Spleen (tissue), 11 donors: ENCODE measurements around the gene PRDM5. TPM values are rescaled to one million over a fixed set of nuclear protein-coding genes. Genes with fewer than 3 reads are reported as not detected.

Experiments
- DNase-seq: peaks from one replicate; pipeline ENCODE4 v3.0.0-alpha.2; 2020
- H3K27ac ChIP-seq, 8 donors: fragments of 200-600 bp; sonication (generic) in 7 of 8; 1 replicate in 4 of 8; 2 replicates in 4 of 8; pipeline versions ENCODE4 v1.5.0 to v1.8.0; 2016 to 2021; ENCODE audit warnings: inconsistent platforms in 4 of 8, mild to moderate bottlenecking in 4 of 8, moderate library complexity in 1 of 8
- H3K27me3 ChIP-seq, 7 donors: fragments of 200-600 bp; sonication (generic) in 6 of 7; replicated peaks in 1 of 7; 1 replicate in 4 of 7; 2 replicates in 3 of 7; pipeline versions ENCODE4 v1.5.0 to v1.8.0; 2016 to 2021; ENCODE audit warnings: inconsistent platforms in 3 of 7, mild to moderate bottlenecking in 1 of 7
- H3K36me3 ChIP-seq, 6 donors: fragments of 200-600 bp; sonication (generic) in 5 of 6; 1 replicate in 4 of 6; 2 replicates in 2 of 6; pipeline versions ENCODE4 v1.5.0 to v1.8.0; 2016 to 2021; ENCODE audit warnings: inconsistent platforms in 2 of 6
- H3K4me1 ChIP-seq, 6 donors: fragments of 200-600 bp; sonication (generic) in 5 of 6; 1 replicate in 3 of 6; 2 replicates in 3 of 6; pipeline versions ENCODE4 v1.5.0 to v1.8.0; 2016 to 2021; ENCODE audit warnings: inconsistent platforms in 3 of 6
- H3K4me3 ChIP-seq, 8 donors: fragments of 200-600 bp; sonication (generic) in 7 of 8; 1 replicate in 4 of 8; 2 replicates in 4 of 8; pipeline versions ENCODE4 v1.5.0 to v1.8.0; 2016 to 2021; ENCODE audit warnings: inconsistent platforms in 4 of 8, mild to moderate bottlenecking in 4 of 8, moderate library complexity in 2 of 8
- H3K9me3 ChIP-seq, 8 donors: fragments of 200-600 bp; sonication (generic) in 7 of 8; 1 replicate in 4 of 8; 2 replicates in 4 of 8; pipeline versions ENCODE4 v1.5.0 to v1.8.0; 2016 to 2021; ENCODE audit warnings: inconsistent platforms in 4 of 8
- CTCF ChIP-seq, 11 experiments: fragments of 200-600 bp in 7 of 11; fragments of 450-650 bp in 4 of 11; sonication (generic) in 4 of 11; IDR thresholded peaks in 8 of 11; conservative IDR thresholded peaks in 3 of 11; 1 replicate in 7 of 11; 2 replicates in 4 of 11; pipeline versions ENCODE4 v1.4.0 to v1.8.0; 2016 to 2021; ENCODE audit warnings: antibody characterized with exemption in 11 of 11, inconsistent platforms in 4 of 11, mild to moderate bottlenecking in 1 of 11
- POLR2A ChIP-seq, 3 donors: fragments of 450-650 bp; IDR thresholded peaks; one replicate each; pipeline ENCODE4 v1.5.1; 2017; ENCODE audit warnings: antibody characterized with exemption in 3 of 3, mild to moderate bottlenecking in 1 of 3
- POLR2AphosphoS5 ChIP-seq, 3 donors: sonication (generic); formaldehyde crosslinking; IDR thresholded peaks; one replicate each; pipeline ENCODE4 v1.5.1; 2017; ENCODE audit warnings: antibody characterized with exemption in 3 of 3
- WGBS, 5 donors: extraction: QIAGEN DNeasy Blood & Tissue Kit in 3 of 5; methylation state at CpG; one replicate each; pipeline versions ENCODE4 v1.1.5 to v1.1.7; 2013 to 2018; 5-methylcytosine and 5-hydroxymethylcytosine counted together
- intact Hi-C: fragments of 100-400 bp; cut with DNase I; formaldehyde crosslinking; loops from one replicate; pipeline ENCODE4 v1.15.0; 2023; ENCODE audit warnings: low total_unique reads
- polyA plus RNA-seq, 3 donors: library from polyadenylated mRNA; stranded (reverse); fragments of 200-250 nt; gene quantifications; one replicate each; pipeline ENCODE4 v1.2.1, GENCODE V29; 2013
- total RNA-seq, 7 donors: library from RNA; depleted of rRNA in 3 of 7; stranded (reverse); fragments of >200 nt in 3 of 7; fragmentation: NEBNext Ultra II Directional in 4 of 7; extraction: Animal tissue kit (Norgen Biotek cat#: 25700) in 4 of 7; gene quantifications; one replicate each; pipeline versions ENCODE4 v1.1.0 to v1.2.1, GENCODE V29; 2016 to 2021
- donor health status: healthy with polysubstance abuse.
- donor health status: DM: no; HTN: no; CAD: no; lungs with moderate emphysema.
- donor health status: DM: no; HTN: no; CAD: no.
- donor health status: Bipolar disorder and iron deficiency.
- donor health status: healthy.
- donor health status: DM: no; HTN: no; CAD: no.
- donor health status: DM: yes; HTN: yes; CAD: no.

The PRDM5 gene
- total and polyA plus RNA-seq, 10 donors = 0.50 to 14.5 (median 7.6) TPM

- Histone ChIP-seq H3K27ac (no peak overlapping the region), H3K27me3 (peaks cover 0 to 23% (median under 1%) of the 10 kb centered on the region in 7 donors), H3K9me3 (no peaks in the 10 kb centered on the region), H3K4me1 (peaks cover 0 to 7% (median 3%) of the 10 kb centered on the region in 6 donors), H3K4me3 (no peak overlapping the region), H3K36me3 (no peaks in the 10 kb centered on the region)
- TF ChIP-seq POLR2AphosphoS5 (IDR thresholded peaks at IDR 0.05) (no peak), CTCF (IDR thresholded peaks at IDR 0.05 in 8 of 11, conservative IDR thresholded peaks at IDR 0.05 in 3 of 11) (no peak), POLR2A (IDR thresholded peaks at IDR 0.05) (no peak)
- intact Hi-C loops = no loop called here
- no peak for DNase-seq
Measured at GRCh38 chr4:120927801-120928409, 5.4 kb upstream of the PRDM5 start.

- Histone ChIP-seq H3K9me3 (no peaks in the 10 kb centered on the region), H3K4me3 (no peak overlapping the region), H3K36me3 (no peaks in the 10 kb centered on the region), H3K27ac (no peak overlapping the region), H3K27me3 (peaks cover 0 to 38% (median 10%) of the 10 kb centered on the region in 7 donors), H3K4me1 (peaks cover 0 to 22% (median 13%) of the 10 kb centered on the region in 6 donors)
- WGBS, 5 donors = 77 to 87% (median 84%) methylated on average over 3 of the region's 3 CpGs
- DNase-seq = no peak
- intact Hi-C loops = no loop called here
- TF ChIP-seq CTCF (IDR thresholded peaks at IDR 0.05 in 8 of 11, conservative IDR thresholded peaks at IDR 0.05 in 3 of 11) = no peak
- no peak for TF ChIP-seq POLR2A (IDR thresholded peaks at IDR 0.05)
- TF ChIP-seq POLR2AphosphoS5 (IDR thresholded peaks at IDR 0.05) = no peak
Measured at GRCh38 chr4:120926358-120927025, 4.0 kb upstream of the PRDM5 start.

GRCh38 chr4:120924931-120925330, 2.4 kb upstream of the PRDM5 start:
- no peaks in the 10 kb centered on the region for H3K36me3 ChIP-seq
- H3K4me3 ChIP-seq = no peak overlapping the region
- WGBS, 5 donors = 83 to 94% (median 88%) methylated on average over 3 of the region's 3 CpGs
- TF ChIP-seq POLR2AphosphoS5 (IDR thresholded peaks at IDR 0.05) = no peak
- TF ChIP-seq CTCF (IDR thresholded peaks at IDR 0.05 in 8 of 11, conservative IDR thresholded peaks at IDR 0.05 in 3 of 11) = no peak
- TF ChIP-seq POLR2A (IDR thresholded peaks at IDR 0.05) = no peak
- intact Hi-C loops = no loop called here
- peaks cover 0 to 48% (median 10%) of the 10 kb centered on the region in 7 donors for H3K27me3 ChIP-seq
- H3K27ac ChIP-seq = no peak overlapping the region
- peaks cover 0 to 30% (median 21%) of the 10 kb centered on the region in 6 donors for H3K4me1 ChIP-seq
- DNase-seq = no peak
- no peaks in the 10 kb centered on the region for H3K9me3 ChIP-seq

- H3K4me1 ChIP-seq = peaks cover 0 to 45% (median 28%) of the 10 kb centered on the region in 6 donors
- H3K4me3 ChIP-seq = peak overlapping the region in 7 of 8 donors; percentile 44 to 82 (median 54)
- intact Hi-C loops = no loop called here
- no peaks in the 10 kb centered on the region for H3K9me3 ChIP-seq
- TF ChIP-seq POLR2AphosphoS5 (IDR thresholded peaks at IDR 0.05) (no peak), CTCF (IDR thresholded peaks at IDR 0.05 in 8 of 11, conservative IDR thresholded peaks at IDR 0.05 in 3 of 11) (no peak), POLR2A (IDR thresholded peaks at IDR 0.05) (no peak)
- WGBS, 5 donors = 24 to 28% (median 27%) methylated on average over 12 of the region's 12 CpGs
- H3K27ac ChIP-seq = peak overlapping the region; percentile 64 to 92 (median 90)
- no peaks in the 10 kb centered on the region for H3K36me3 ChIP-seq
- H3K27me3 ChIP-seq = peaks cover 0 to 50% (median 10%) of the 10 kb centered on the region in 7 donors
- DNase-seq = no peak
Measured at GRCh38 chr4:120923207-120923522, 639 bp upstream of the PRDM5 start.
